GM23338 (cell line): ENCODE measurements around the gene SCRT2. TPM values are rescaled to one million over a fixed set of nuclear protein-coding genes. Genes with fewer than 3 reads are reported as not detected.

ENCODE experiments used
- ATAC-seq: fragments of 200-7000 bp; cut with Tn5 transposase; 3 replicates; pipeline ENCODE4 v1.9.1; 2020
- DNase-seq: peaks from one replicate; pipeline ENCODE4 v3.0.0-alpha.2; 2015; ENCODE audit warnings: low spot score
- H2AFZ ChIP-seq: fragments of 200-600 bp; sonication (generic); 2 replicates; pipeline ENCODE4 v1.8.0; 2016; ENCODE audit warnings: antibody characterized with exemption, mild to moderate bottlenecking, moderate library complexity
- H3F3A ChIP-seq: fragments of 200-600 bp; sonication (generic); replicated peaks from 2 replicates; pipeline ENCODE4 v1.8.0; 2017; ENCODE audit warnings: antibody characterized with exemption, mixed run types, low read depth
- H3K27ac ChIP-seq: fragments of 200-600 bp; sonication (generic); 2 replicates; pipeline ENCODE4 v1.6.1; 2016; ENCODE audit warnings: low read depth
- H3K27me3 ChIP-seq: fragments of 200-600 bp; sonication (generic); 2 replicates; pipeline ENCODE4 v1.8.0; 2016; ENCODE audit warnings: mild to moderate bottlenecking, mixed run types, moderate library complexity; ENCODE audit not compliant: insufficient read depth
- H3K36me3 ChIP-seq: fragments of 200-600 bp; sonication (generic); 2 replicates; pipeline ENCODE4 v1.8.0; 2016; ENCODE audit warnings: mild to moderate bottlenecking; ENCODE audit not compliant: insufficient read depth
- H3K4me1 ChIP-seq: fragments of 200-600 bp; sonication (generic); 2 replicates; pipeline ENCODE4 v1.8.0; 2016; ENCODE audit warnings: mild to moderate bottlenecking, moderate library complexity; ENCODE audit not compliant: insufficient read depth
- H3K4me2 ChIP-seq: fragments of 200-600 bp; sonication (generic); 2 replicates; pipeline ENCODE4 v1.7.1; 2017; ENCODE audit warnings: mixed run types
- H3K4me3 ChIP-seq: fragments of 200-600 bp; sonication (generic); 2 replicates; pipeline ENCODE4 v1.6.1; 2016; ENCODE audit warnings: mixed run types
- H3K79me2 ChIP-seq: fragments of 200-600 bp; sonication (generic); replicated peaks from 2 replicates; pipeline ENCODE4 v1.8.0; 2017; ENCODE audit warnings: mild to moderate bottlenecking; ENCODE audit not compliant: insufficient read depth
- H3K9me2 ChIP-seq: fragments of 200-600 bp; sonication (generic); 2 replicates; pipeline ENCODE4 v1.8.0; 2017; ENCODE audit not compliant: insufficient read depth
- H4K20me1 ChIP-seq: fragments of 200-600 bp; sonication (generic); replicated peaks from 2 replicates; pipeline ENCODE4 v1.8.0; 2017; ENCODE audit warnings: mild to moderate bottlenecking; ENCODE audit not compliant: insufficient read depth
- H3K27ac Mint-ChIP-seq: 2 replicates; pipeline ENCODE4 v1.8.0; 2020; ENCODE audit warnings: inconsistent platforms, mild to moderate bottlenecking, moderate library complexity, mixed read lengths
- H3K27me3 Mint-ChIP-seq: 3 replicates; pipeline ENCODE4 v1.8.0; 2022; ENCODE audit warnings: low read depth, mild to moderate bottlenecking, moderate library complexity, mixed read lengths, inconsistent platforms; ENCODE audit not compliant: insufficient read depth, poor library complexity
- H3K36me3 Mint-ChIP-seq: 3 replicates; pipeline ENCODE4 v1.8.0; 2021; ENCODE audit warnings: low read depth, mild to moderate bottlenecking, inconsistent platforms, moderate library complexity, mixed read lengths
- H3K4me1 Mint-ChIP-seq: 3 replicates; pipeline ENCODE4 v1.8.0; 2020; ENCODE audit warnings: mild to moderate bottlenecking, inconsistent platforms, mixed read lengths
- H3K4me3 Mint-ChIP-seq: 3 replicates; pipeline ENCODE4 v1.8.0; 2021; ENCODE audit warnings: moderate library complexity, mild to moderate bottlenecking, inconsistent platforms, mixed read lengths
- H3K9me3 Mint-ChIP-seq: 3 replicates; pipeline ENCODE4 v1.8.0; 2020; ENCODE audit warnings: moderate library complexity, mild to moderate bottlenecking, inconsistent platforms, mixed read lengths
- CREB1 ChIP-seq: fragments of 250-450 bp; sonication (Bioruptor Pico); IDR thresholded peaks from 2 replicates; pipeline ENCODE4 v1.5.0; 2020; ENCODE audit warnings: low read depth, mild to moderate bottlenecking, moderate library complexity
- EZH2 ChIP-seq: fragments of 200-600 bp; sonication (generic); IDR thresholded peaks from one replicate; pipeline ENCODE4 v1.8.0; 2017; ENCODE audit warnings: antibody characterized with exemption, mild to moderate bottlenecking, low read depth; ENCODE audit not compliant: unreplicated experiment
- EZH2phosphoT487 ChIP-seq: fragments of 200-600 bp; sonication (generic); IDR thresholded peaks from one replicate; pipeline ENCODE4 v1.8.1; 2018; ENCODE audit warnings: antibody characterized with exemption; ENCODE audit not compliant: unreplicated experiment
- JUNB ChIP-seq: IDR thresholded peaks from one replicate; pipeline ENCODE4 v1.6.1; 2016; ENCODE audit warnings: antibody characterized with exemption; ENCODE audit not compliant: unreplicated experiment
- NANOG ChIP-seq: IDR thresholded peaks from 2 replicates; pipeline ENCODE4 v1.6.1; 2016; ENCODE audit warnings: antibody characterized with exemption, borderline replicate concordance
- POLR2AphosphoS5 ChIP-seq: IDR thresholded peaks from 2 replicates; pipeline ENCODE4 v1.6.1; 2016; ENCODE audit warnings: antibody characterized with exemption, low read depth
- ZNF114 ChIP-seq: fragments of 250-450 bp; sonication (Bioruptor Pico); IDR thresholded peaks from 2 replicates; pipeline ENCODE4 v1.5.0; 2020; ENCODE audit warnings: mild to moderate bottlenecking, moderate library complexity
- ZNF462 ChIP-seq: fragments of 250-450 bp; sonication (Bioruptor Pico); IDR thresholded peaks from 2 replicates; pipeline ENCODE4 v1.5.0; 2020; ENCODE audit warnings: mild to moderate bottlenecking, moderate library complexity
- polyA plus RNA-seq: library from polyadenylated mRNA; unstranded; fragments of >200 nt; fragmentation: Nextera tagmentation; extraction: Ambion mirVana; gene quantifications from 2 replicates; pipeline ENCODE4 v1.2.1, GENCODE V29; 2016
- total RNA-seq: library from RNA; depleted of rRNA; stranded (reverse); fragments of >200 nt; shearing (Covaris generic); gene quantifications from 2 replicates; pipeline ENCODE4 v1.2.3, GENCODE V29; 2014

SCRT2 gene
- total and polyA plus RNA-seq, 2 experiments from 2014 or later: 0.31 TPM; not detected in 1

DNA sequence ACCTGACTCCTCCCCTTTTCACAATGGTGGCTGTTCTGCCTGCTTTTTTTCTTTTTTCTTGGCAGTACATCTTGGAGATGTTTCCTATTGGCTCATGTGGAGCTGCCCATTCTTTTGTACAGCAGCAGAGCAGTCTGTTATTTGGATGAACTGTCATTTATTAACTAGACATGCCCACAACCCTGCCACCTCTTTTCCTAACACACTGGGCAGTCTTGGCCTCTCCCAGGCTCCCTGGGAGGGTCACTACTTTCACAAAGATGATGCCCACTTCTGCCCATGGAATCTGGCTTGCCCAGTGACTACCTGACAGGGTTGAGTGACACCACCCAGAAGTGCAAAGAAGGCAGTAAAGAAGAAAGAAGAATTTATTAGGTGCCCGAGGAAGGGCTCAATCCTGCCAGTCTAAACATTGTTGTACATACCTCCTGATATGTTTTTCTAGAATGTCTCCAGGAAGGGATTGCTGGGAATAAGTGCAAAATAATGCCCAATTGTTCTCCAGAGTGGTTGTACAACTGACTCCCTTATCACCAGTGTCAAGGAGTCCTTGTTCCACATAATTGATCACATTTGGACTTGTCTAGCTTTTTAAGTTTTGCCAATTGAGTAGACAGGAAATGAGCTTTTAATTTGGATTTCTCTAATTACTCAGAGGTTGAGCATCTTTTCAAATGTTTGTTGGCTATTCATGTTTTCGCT lies 19.7 kb upstream of the SCRT2 start (continued):
- TF ChIP-seq ZNF462 (no peak), NANOG (no peak), CREB1 (CRISPR knock-in tag) (no peak)

DNA sequence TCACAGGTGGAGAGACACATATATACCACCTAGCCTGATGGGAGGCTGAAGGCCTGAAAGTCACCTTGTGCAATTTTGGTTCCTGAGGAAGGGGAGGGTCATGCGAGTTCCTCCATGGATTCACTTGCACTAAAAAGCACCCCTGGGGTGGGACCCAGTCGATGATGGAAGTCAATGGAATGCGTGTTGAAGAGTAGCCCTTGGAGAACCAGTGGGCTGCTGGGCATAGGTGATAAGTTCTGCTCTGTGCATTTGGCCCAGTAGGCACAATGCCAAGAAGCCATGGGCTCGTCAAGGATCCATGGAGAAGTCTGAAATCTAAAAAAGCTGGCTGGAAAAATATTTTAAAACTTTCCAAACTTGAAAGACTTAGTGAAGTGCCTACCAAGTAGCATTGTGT lies 18.9 kb upstream of the SCRT2 start:
- Histone ChIP-seq H3K79me2 (no peaks in the 10 kb centered on the region), H3K4me3 (no peak overlapping the region), H3K9me2 (no peaks in the 10 kb centered on the region), H3K27me3 (no peaks in the 10 kb centered on the region), H3K27ac (no peak overlapping the region), H4K20me1 (no peaks in the 10 kb centered on the region), H3F3A (no peaks in the 10 kb centered on the region), H2AFZ (no peak overlapping the region), H3K36me3 (no peaks in the 10 kb centered on the region), H3K4me2 (no peak overlapping the region), H3K4me1 (peaks cover 4% of the 10 kb centered on the region)
- Mint-ChIP-seq H3K36me3 (no peaks in the 10 kb centered on the region), H3K4me3 (no peak overlapping the region), H3K27me3 (peaks cover 3% of the 10 kb centered on the region), H3K4me1 (peaks cover 14% of the 10 kb centered on the region), H3K27ac (no peak overlapping the region), H3K9me3 (no peaks in the 10 kb centered on the region)
- DNase-seq (no peak), ATAC-seq (no peak)
- TF ChIP-seq EZH2: no peak
- no peak for TF ChIP-seq POLR2AphosphoS5
- TF ChIP-seq EZH2phosphoT487: no peak
- no peak for TF ChIP-seq NANOG
- TF ChIP-seq CREB1 (CRISPR knock-in tag): no peak
- no peak for TF ChIP-seq ZNF114 (CRISPR knock-in tag)
- TF ChIP-seq JUNB: no peak
- TF ChIP-seq ZNF462: no peak
